Motor neuron (in vitro differentiated cells): Measurements from ENCODE around the gene LRCH1. TPM values are rescaled to one million over a fixed set of nuclear protein-coding genes. Genes with fewer than 3 reads are reported as not detected.

Experiments
- ATAC-seq, 8 experiments: fragments of 200-7000 bp; cut with Tn5 transposase; replicated peaks in 6 of 8; 2 replicates each; pipeline ENCODE4 v1.8.0; 2021; ENCODE audit warnings: mild to moderate bottlenecking in 8 of 8, moderate library complexity in 8 of 8
- H3K27ac ChIP-seq, 2 donors: fragments of 250-450 bp; sonication (Bioruptor Pico); 2 replicates each; pipeline ENCODE4 v1.9.0; 2021; ENCODE audit warnings: antibody characterized with exemption in 2 of 2, mild to moderate bottlenecking in 2 of 2, moderate library complexity in 1 of 2
- H3K4me1 ChIP-seq, 2 donors: fragments of 250-450 bp; sonication (Bioruptor Pico); replicated peaks in 1 of 2; 2 replicates each; pipeline ENCODE4 v1.6.1; 2021; ENCODE audit warnings: antibody characterized with exemption in 2 of 2, mild to moderate bottlenecking in 2 of 2, moderate library complexity in 1 of 2
- H3K4me3 ChIP-seq, 5 donors: fragments of 250-450 bp; sonication (Bioruptor Pico); 2 replicates each; pipeline ENCODE4 v1.9.0; 2021; ENCODE audit warnings: antibody characterized with exemption in 5 of 5, mild to moderate bottlenecking in 5 of 5, moderate library complexity in 4 of 5
- WGBS, 10 experiments: fragments of 450-650 bp; shearing (Covaris generic); methylation state at CpG; one replicate each; pipeline ENCODE4 v1.0.0; 2022; 5-methylcytosine and 5-hydroxymethylcytosine counted together
- in situ Hi-C, 9 experiments: fragments of 400-800 bp; cut with MboI; loops; one replicate each; pipeline ENCODE4 v1.15.0; 2021; ENCODE audit warnings: low sequenced_read_pairs in 9 of 9, low pct_unique_long_range_greater_than_20kb in 2 of 9; ENCODE audit not compliant: unreplicated experiment in 9 of 9
- total RNA-seq, 8 experiments: library from RNA; unstranded; fragments of 300-600 nt; gene quantifications; 2 replicates each; pipeline versions ENCODE4 v1.2.3 to v1.2.4, GENCODE V29; 2022

LRCH1 gene
- total RNA-seq, 8 experiments from 2014 or later = 7.0 to 19.3 (median 11.7) TPM

- H3K4me3 ChIP-seq = no peak overlapping the region
- in situ Hi-C loops = no loop called here
- peak in 3 of 8 experiments; percentile 37 to 89 (median 83) for ATAC-seq
- 0 to 100% (median 96%) methylated on average over 1 to 2 of the region's 2 CpGs for WGBS, 10 experiments
- no peak overlapping the region for H3K27ac ChIP-seq
- H3K4me1 ChIP-seq = peaks cover 18 to 25% of the 10 kb centered on the region in 2 donors
Measured at GRCh38 chr13:46523972-46524752, 28.8 kb upstream of the LRCH1 start.

- in situ Hi-C loops = loop anchor here in 2 of 9 experiments (25.0 kb wide), 1 partner anchor 186 kb away; no protein-coding TSS in a partner anchor
- ATAC-seq = peak in 5 of 8 experiments; percentile 91 to 94 (median 91)
- H3K27ac ChIP-seq = peak overlapping the region; percentile 63 to 67
- 10 to 75% (median 52%) methylated on average over 1 to 7 of the region's 7 CpGs; no CpG with 5 or more reads in 2 of the 10 experiments for WGBS, 10 experiments
- no peak overlapping the region for H3K4me3 ChIP-seq
- H3K4me1 ChIP-seq = peaks cover 18 to 32% of the 10 kb centered on the region in 2 donors
Measured at GRCh38 chr13:46526100-46526735, 26.8 kb upstream of the LRCH1 start.

GRCh38 chr13:46526740-46527139 lies 26.2 kb upstream of the LRCH1 start:
- Histone ChIP-seq H3K4me3 (no peak overlapping the region), H3K4me1 (peaks cover 18 to 32% of the 10 kb centered on the region in 2 donors), H3K27ac (peak overlapping the region; percentile 63 to 67)
- in situ Hi-C loops = loop anchor here in 2 of 9 experiments (25.0 kb wide), 1 partner anchor 186 kb away; no protein-coding TSS in a partner anchor
- 8 to 70% (median 43%) methylated on average over 1 to 3 of the region's 3 CpGs; no CpG with 5 or more reads in 2 of the 10 experiments for WGBS, 10 experiments
- peak in 7 of 8 experiments; percentile 25 to 74 (median 62) for ATAC-seq

- Histone ChIP-seq H3K4me3 (no peak overlapping the region), H3K4me1 (peaks cover 18 to 32% of the 10 kb centered on the region in 2 donors), H3K27ac (peak overlapping the region; percentile 63 to 67)
- in situ Hi-C loops = loop anchor here in 2 of 9 experiments (25.0 kb wide), 1 partner anchor 185 kb away; no protein-coding TSS in a partner anchor
- WGBS, 10 experiments = 0 to 90% (median 60%) methylated on average over 1 to 2 of the region's 2 CpGs; no CpG with 5 or more reads in 3 of the 10 experiments
- peak in 2 of 8 experiments; percentile 6 to 9 for ATAC-seq
Measured at GRCh38 chr13:46527237-46527636, 25.7 kb upstream of the LRCH1 start.

- no peak overlapping the region for H3K4me3 ChIP-seq
- in situ Hi-C loops = loop anchor here in 2 of 9 experiments (25.0 kb wide), 1 partner anchor 183 kb away; no protein-coding TSS in a partner anchor
- peaks cover 18 to 32% of the 10 kb centered on the region in 2 donors for H3K4me1 ChIP-seq
- WGBS, 10 experiments = 0 to 91% (median 64%) methylated on average over 1 to 4 of the region's 4 CpGs
- ATAC-seq = no peak
- no peak overlapping the region for H3K27ac ChIP-seq
Measured at GRCh38 chr13:46529216-46529919, 23.6 kb upstream of the LRCH1 start.

- Histone ChIP-seq H3K4me3 (no peak overlapping the region), H3K4me1 (peaks cover 18 to 32% of the 10 kb centered on the region in 2 donors), H3K27ac (no peak overlapping the region)
- in situ Hi-C loops = loop anchor here in 2 of 9 experiments (25.0 kb wide), 1 partner anchor 182 kb away; no protein-coding TSS in a partner anchor
- 0 to 72% (median 60%) methylated on average over 1 to 4 of the region's 4 CpGs; no CpG with 5 or more reads in 3 of the 10 experiments for WGBS, 10 experiments
- peak in 3 of 8 experiments; percentile 72 to 78 (median 76) for ATAC-seq
Measured at GRCh38 chr13:46530084-46530935, 22.7 kb upstream of the LRCH1 start.

GRCh38 chr13:46531953-46532352 lies 21.0 kb upstream of the LRCH1 start:
- WGBS, 10 experiments = 57 to 100% (median 89%) methylated on average over 1 to 3 of the region's 3 CpGs

GRCh38 chr13:46535002-46535401 lies 18.0 kb upstream of the LRCH1 start:
- H3K4me3 ChIP-seq = no peak overlapping the region
- in situ Hi-C loops = loop anchor here in 2 of 9 experiments (25.0 kb wide), 1 partner anchor 177 kb away; no protein-coding TSS in a partner anchor
- no peaks in the 10 kb centered on the region for H3K4me1 ChIP-seq
- H3K27ac ChIP-seq = no peak overlapping the region
- ATAC-seq = no peak
- 82 to 100% (median 100%) methylated on average over 1 to 4 of the region's 4 CpGs; no CpG with 5 or more reads in 2 of the 10 experiments for WGBS, 10 experiments

More at GRCh38 chr13:46531953-46532352, 21.0 kb upstream of the LRCH1 start:
- H3K27ac ChIP-seq = no peak overlapping the region
- H3K4me3 ChIP-seq = no peak overlapping the region
- ATAC-seq = no peak
- peaks cover 5 to 18% of the 10 kb centered on the region in 2 donors for H3K4me1 ChIP-seq
- in situ Hi-C loops = loop anchor here in 2 of 9 experiments (25.0 kb wide), 1 partner anchor 180 kb away; no protein-coding TSS in a partner anchor

GRCh38 chr13:46535825-46536224 lies 17.1 kb upstream of the LRCH1 start:
- 86 to 100% (median 100%) methylated on average over 1 of the region's 1 CpG; no CpG with 5 or more reads in 3 of the 10 experiments for WGBS, 10 experiments
- in situ Hi-C loops = loop anchor here in 2 of 9 experiments (25.0 kb wide), 1 partner anchor 176 kb away; no protein-coding TSS in a partner anchor
- Histone ChIP-seq H3K4me1 (no peaks in the 10 kb centered on the region), H3K4me3 (no peak overlapping the region), H3K27ac (no peak overlapping the region)
- ATAC-seq = no peak

GRCh38 chr13:46536341-46536740 lies 16.6 kb upstream of the LRCH1 start:
- ATAC-seq = no peak
- 86 to 100% (median 100%) methylated on average over 2 of the region's 2 CpGs; no CpG with 5 or more reads in 7 of the 10 experiments for WGBS, 10 experiments

GRCh38 chr13:46539231-46539630 lies 13.7 kb upstream of the LRCH1 start:
- in situ Hi-C loops = loop anchor here in 2 of 9 experiments (25.0 kb wide), 1 partner anchor 173 kb away; no protein-coding TSS in a partner anchor
- Histone ChIP-seq H3K27ac (no peak overlapping the region), H3K4me1 (no peaks in the 10 kb centered on the region), H3K4me3 (no peak overlapping the region)
- 47 to 100% (median 90%) methylated on average over 1 to 3 of the region's 3 CpGs for WGBS, 10 experiments
- ATAC-seq = no peak

More at GRCh38 chr13:46536341-46536740, 16.6 kb upstream of the LRCH1 start:
- H3K27ac ChIP-seq = no peak overlapping the region
- no peak overlapping the region for H3K4me3 ChIP-seq
- no peaks in the 10 kb centered on the region for H3K4me1 ChIP-seq
- in situ Hi-C loops = loop anchor here in 2 of 9 experiments (25.0 kb wide), 1 partner anchor 176 kb away; no protein-coding TSS in a partner anchor
